ENCODE data around the gene COMP.
"Not testable (repeated sequence)": the region's sequence is repeated elsewhere in the genome, so short reads cannot be mapped to it uniquely, and the experiment has no call there.

COMP gene

GRCh38 chr19:18790566-18791314, at the start of gene COMP:
COMP (minus strand) TSS chr19:18791305; CDS start chr19:18791269, 36 bp downstream.
- DNase-seq (ENCODE audit: low read depth in 2 of 2), result no peak

GRCh38 chr19:18840288-18841267, 49.5 kb upstream of the COMP start:
- DNase-seq (ENCODE audit: low read depth in 2 of 2), result no peak

- no peak for DNase-seq (ENCODE audit: low read depth in 2 of 2)
These were observed 48.6 kb upstream of the COMP start for GRCh38 chr19:18839465-18840287.

- DNase-seq (ENCODE audit: low read depth in 2 of 2), result no peak
These were observed 43.5 kb upstream of the COMP start for GRCh38 chr19:18834644-18834984.

- no peak for DNase-seq (ENCODE audit: low read depth in 2 of 2)
These were observed 42.9 kb upstream of the COMP start for GRCh38 chr19:18833849-18834643.

- no peak for DNase-seq (ENCODE audit: low read depth in 2 of 2)
These were observed 42.0 kb upstream of the COMP start for GRCh38 chr19:18833141-18833476.

- DNase-seq (ENCODE audit: low read depth in 2 of 2), result no peak
These were observed 41.4 kb upstream of the COMP start for GRCh38 chr19:18832306-18833140.

- peak; percentile 90 to 95 for DNase-seq (ENCODE audit: low read depth in 2 of 2)
These were observed 40.6 kb upstream of the COMP start, which contains the start of gene UPF1 for GRCh38 chr19:18831524-18832305. UPF1 (plus strand) TSS chr19:18831959; CDS start chr19:18832210, 251 bp downstream.

- no peak for DNase-seq (ENCODE audit: low read depth in 2 of 2)
These were observed 39.4 kb upstream of the COMP start for GRCh38 chr19:18830488-18830887.

- DNase-seq (ENCODE audit: low read depth in 2 of 2), result no peak
These were observed 37.7 kb upstream of the COMP start for GRCh38 chr19:18828786-18829185.

GRCh38 chr19:18817574-18817973, 26.5 kb upstream of the COMP start:
- no peak for DNase-seq (ENCODE audit: low read depth in 2 of 2)

GRCh38 chr19:18816645-18817044, 25.5 kb upstream of the COMP start:
- not testable (repeated sequence) for DNase-seq (ENCODE audit: low read depth in 2 of 2)

- DNase-seq (ENCODE audit: low read depth in 2 of 2), result no peak
These were observed 24.6 kb upstream of the COMP start for GRCh38 chr19:18815673-18816072.

- no peak for DNase-seq (ENCODE audit: low read depth in 2 of 2)
These were observed 23.0 kb upstream of the COMP start for GRCh38 chr19:18814063-18814462.

GRCh38 chr19:18811638-18812037, 20.5 kb upstream of the COMP start:
- DNase-seq (ENCODE audit: low read depth in 2 of 2), result not testable (repeated sequence)

- no peak for DNase-seq (ENCODE audit: low read depth in 2 of 2)
These were observed 18.2 kb upstream of the COMP start for GRCh38 chr19:18809149-18809868.

- DNase-seq (ENCODE audit: low read depth in 2 of 2), result no peak
These were observed 16.8 kb upstream of the COMP start for GRCh38 chr19:18807861-18808331.

- no peak for DNase-seq (ENCODE audit: low read depth in 2 of 2)
These were observed 13.5 kb upstream of the COMP start for GRCh38 chr19:18804643-18805042.

Data from stimulated activated CD4-positive, alpha-beta T cell treated with anti-CD3 and anti-CD28 coated beads, Interleukin-12 subunit alpha, Interleukin-12 subunit beta, amount 100 ng/mL, for 24 hours (primary cell).